ENCODE measurements around the gene ADCY2.

ADCY2 gene

DNA sequence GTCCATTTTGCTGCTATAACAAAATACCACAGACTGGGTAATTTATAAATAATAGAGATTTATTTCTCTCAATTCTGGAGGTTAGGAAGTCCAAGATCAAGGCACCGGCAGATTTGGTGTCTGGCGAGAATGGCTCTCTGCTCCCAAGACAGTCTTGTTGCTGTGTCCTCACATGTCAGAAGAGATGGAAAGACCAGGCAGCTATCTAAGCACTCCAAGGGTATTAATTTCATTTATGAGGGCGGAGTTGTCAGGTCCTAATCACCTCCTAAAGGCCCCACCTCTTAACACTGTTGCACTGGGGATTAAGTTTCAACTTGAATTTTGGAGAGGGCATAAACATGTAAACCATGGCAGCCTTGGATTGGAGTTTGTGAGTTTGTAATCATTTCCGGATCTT, 30.3 kb downstream of the ADCY2 start:
- H3K4me1 ChIP-seq (ENCODE audit: control insufficient read depth, low read length): no peaks in the 10 kb centered on the region
- H3K27me3 ChIP-seq (ENCODE audit: control insufficient read depth, low read length): no peaks in the 10 kb centered on the region
- no peaks in the 10 kb centered on the region for H3F3A ChIP-seq (ENCODE audit: control insufficient read depth, insufficient read depth)
- no peaks in the 10 kb centered on the region for H3K9me2 ChIP-seq (replicated peaks; ENCODE audit: control insufficient read depth, low read length)
- no peak overlapping the region for H3K4me2 ChIP-seq (ENCODE audit: low read length)
- no peaks in the 10 kb centered on the region for H3K36me3 ChIP-seq (ENCODE audit: control insufficient read depth, low read length)
- peaks cover 4% of the 10 kb centered on the region; the same call in 1 of the 2 replicates for H3K9me3 ChIP-seq (ENCODE audit: control insufficient read depth, insufficient read depth, low read length)
- TF ChIP-seq, protein P1, sequence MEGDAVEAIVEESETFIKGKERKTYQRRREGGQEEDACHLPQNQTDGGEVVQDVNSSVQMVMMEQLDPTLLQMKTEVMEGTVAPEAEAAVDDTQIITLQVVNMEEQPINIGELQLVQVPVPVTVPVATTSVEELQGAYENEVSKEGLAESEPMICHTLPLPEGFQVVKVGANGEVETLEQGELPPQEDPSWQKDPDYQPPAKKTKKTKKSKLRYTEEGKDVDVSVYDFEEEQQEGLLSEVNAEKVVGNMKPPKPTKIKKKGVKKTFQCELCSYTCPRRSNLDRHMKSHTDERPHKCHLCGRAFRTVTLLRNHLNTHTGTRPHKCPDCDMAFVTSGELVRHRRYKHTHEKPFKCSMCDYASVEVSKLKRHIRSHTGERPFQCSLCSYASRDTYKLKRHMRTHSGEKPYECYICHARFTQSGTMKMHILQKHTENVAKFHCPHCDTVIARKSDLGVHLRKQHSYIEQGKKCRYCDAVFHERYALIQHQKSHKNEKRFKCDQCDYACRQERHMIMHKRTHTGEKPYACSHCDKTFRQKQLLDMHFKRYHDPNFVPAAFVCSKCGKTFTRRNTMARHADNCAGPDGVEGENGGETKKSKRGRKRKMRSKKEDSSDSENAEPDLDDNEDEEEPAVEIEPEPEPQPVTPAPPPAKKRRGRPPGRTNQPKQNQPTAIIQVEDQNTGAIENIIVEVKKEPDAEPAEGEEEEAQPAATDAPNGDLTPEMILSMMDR (IDR thresholded peaks at IDR 0.05; ENCODE audit: low read depth, low read length, poor library complexity, severe bottlenecking): no peak
- no peak for TF ChIP-seq EZH2phosphoT487 (IDR thresholded peaks at IDR 0.05; ENCODE audit: borderline replicate concordance, low read length)
- no peaks in the 10 kb centered on the region for H4K20me1 ChIP-seq (ENCODE audit: control insufficient read depth, insufficient read depth, low read depth, low read length)
- H3K79me2 ChIP-seq (ENCODE audit: control insufficient read depth, low read length): no peaks in the 10 kb centered on the region
- H3K27ac ChIP-seq (ENCODE audit: low read depth, low read length): no peak overlapping the region
- H3K4me3 ChIP-seq (ENCODE audit: low read length): no peak overlapping the region

DNA sequence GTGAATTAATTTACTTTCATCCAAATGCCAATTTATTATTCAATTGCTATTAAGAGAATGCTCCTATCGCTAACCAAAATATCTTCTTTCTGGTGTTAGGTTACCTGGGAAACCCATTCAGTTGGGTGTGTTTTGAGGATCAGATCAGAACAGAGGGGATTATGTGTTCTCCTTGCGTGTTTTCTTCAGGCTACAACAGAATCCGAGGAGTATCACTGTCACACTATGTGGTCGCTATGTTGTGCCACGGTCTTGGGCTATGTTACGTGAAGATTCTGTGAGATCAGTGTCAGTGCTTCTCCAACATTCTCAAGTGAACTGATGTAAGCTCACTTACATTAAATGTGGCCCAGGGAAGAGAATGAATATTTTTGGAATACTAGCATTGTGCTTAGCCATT, 39.0 kb downstream of the ADCY2 start:
- no peaks in the 10 kb centered on the region; the same call in 1 of the 2 replicates for H3K9me3 ChIP-seq (ENCODE audit: control insufficient read depth, insufficient read depth, low read length)
- H3K79me2 ChIP-seq (ENCODE audit: control insufficient read depth, low read length): no peaks in the 10 kb centered on the region
- no peaks in the 10 kb centered on the region for H3K4me1 ChIP-seq (ENCODE audit: control insufficient read depth, low read length)
- no peak overlapping the region for H3K4me2 ChIP-seq (ENCODE audit: low read length)
- H3F3A ChIP-seq (ENCODE audit: control insufficient read depth, insufficient read depth): no peaks in the 10 kb centered on the region
- TF ChIP-seq EZH2phosphoT487 (IDR thresholded peaks at IDR 0.05; ENCODE audit: borderline replicate concordance, low read length): no peak
- TF ChIP-seq, protein P1 (IDR thresholded peaks at IDR 0.05; ENCODE audit: low read depth, low read length, poor library complexity, severe bottlenecking): no peak
- H3K9me2 ChIP-seq (replicated peaks; ENCODE audit: control insufficient read depth, low read length): no peaks in the 10 kb centered on the region
- no peak overlapping the region for H3K4me3 ChIP-seq (ENCODE audit: low read length)
- H3K36me3 ChIP-seq (ENCODE audit: control insufficient read depth, low read length): no peaks in the 10 kb centered on the region
- no peak overlapping the region for H3K27ac ChIP-seq (ENCODE audit: low read depth, low read length)
- H3K27me3 ChIP-seq (ENCODE audit: control insufficient read depth, low read length): no peaks in the 10 kb centered on the region
- no peaks in the 10 kb centered on the region for H4K20me1 ChIP-seq (ENCODE audit: control insufficient read depth, insufficient read depth, low read depth, low read length)

DNA sequence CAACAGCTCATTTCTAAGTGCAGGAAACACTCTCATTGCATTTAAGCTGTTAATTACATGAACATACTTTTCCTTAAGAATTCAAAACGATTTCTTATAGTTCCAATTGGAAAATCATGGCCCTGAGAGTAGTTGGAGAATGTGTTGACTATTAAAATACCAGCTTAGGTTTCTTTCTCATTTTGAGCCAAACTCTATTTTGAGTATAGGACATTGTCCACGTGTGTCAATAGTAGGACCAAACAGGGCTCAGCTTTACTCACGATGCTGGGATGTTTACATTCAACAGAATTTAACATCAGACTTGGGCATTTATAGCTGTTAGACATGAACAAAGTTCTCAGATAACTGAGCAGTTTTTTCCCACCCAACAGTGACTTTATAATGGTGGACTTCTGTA, 39.6 kb downstream of the ADCY2 start:
- Histone ChIP-seq H3K36me3 (ENCODE audit: control insufficient read depth, low read length) (no peaks in the 10 kb centered on the region), H3F3A (ENCODE audit: control insufficient read depth, insufficient read depth) (no peaks in the 10 kb centered on the region), H3K9me3 (ENCODE audit: control insufficient read depth, insufficient read depth, low read length) (no peaks in the 10 kb centered on the region; the same call in 1 of the 2 replicates), H3K79me2 (ENCODE audit: control insufficient read depth, low read length) (no peaks in the 10 kb centered on the region), H3K4me1 (ENCODE audit: control insufficient read depth, low read length) (no peaks in the 10 kb centered on the region), H3K27me3 (ENCODE audit: control insufficient read depth, low read length) (no peaks in the 10 kb centered on the region), H3K27ac (ENCODE audit: low read depth, low read length) (no peak overlapping the region), H3K4me3 (ENCODE audit: low read length) (no peak overlapping the region), H3K4me2 (ENCODE audit: low read length) (no peak overlapping the region), H4K20me1 (ENCODE audit: control insufficient read depth, insufficient read depth, low read depth, low read length) (no peaks in the 10 kb centered on the region), H3K9me2 (replicated peaks; ENCODE audit: control insufficient read depth, low read length) (no peaks in the 10 kb centered on the region)
- TF ChIP-seq EZH2phosphoT487 (IDR thresholded peaks at IDR 0.05; ENCODE audit: borderline replicate concordance, low read length): no peak
- TF ChIP-seq, protein P1 (IDR thresholded peaks at IDR 0.05; ENCODE audit: low read depth, low read length, poor library complexity, severe bottlenecking): no peak

All from DOHH2 (cell line).